ENCODE measurements around the gene MED15.

The MED15 gene

GRCh38 chr22:20511578-20512229 is 4.3 kb downstream of the MED15 start:
- ATAC-seq, result no peak

DNA sequence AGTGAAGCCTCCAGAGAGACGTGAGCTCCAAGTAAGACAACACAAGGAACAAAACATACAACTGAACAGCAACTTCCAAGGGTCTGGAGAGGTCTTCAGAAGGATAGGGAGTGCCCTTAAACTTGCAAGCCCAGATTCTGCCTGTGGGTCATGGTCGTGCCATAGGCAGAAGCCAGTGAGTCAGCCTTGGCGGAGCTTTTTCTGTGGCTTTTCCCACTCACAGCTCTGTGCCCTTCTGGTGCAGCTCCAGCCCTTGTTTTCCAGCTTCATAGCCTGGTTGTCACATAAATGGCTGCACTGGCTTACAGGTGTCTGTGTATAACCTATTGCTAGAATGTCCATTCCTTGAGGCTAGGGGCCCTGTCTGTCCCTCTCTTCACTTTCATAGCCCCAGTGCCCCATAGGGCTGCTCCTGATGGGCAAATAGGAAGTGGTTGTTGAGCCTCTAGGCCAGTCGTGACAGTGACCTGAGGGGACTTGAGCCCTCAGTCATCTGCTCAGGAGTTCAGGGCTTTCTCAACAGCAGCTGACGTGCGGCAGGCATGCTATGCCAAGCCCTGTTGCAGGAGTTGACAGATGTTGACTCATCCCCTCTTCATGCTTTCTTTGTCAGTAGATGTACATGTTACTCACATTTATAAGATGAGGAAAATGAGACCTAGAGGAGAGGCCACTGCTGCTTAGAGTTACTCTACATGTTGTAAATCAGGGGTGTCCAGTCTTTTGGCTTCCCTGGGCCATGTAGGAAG is 7.4 kb downstream of the MED15 start:
- ATAC-seq, result peak; percentile 69 to 78

GRCh38 chr22:20516399-20516798 is 9.0 kb downstream of the MED15 start:
- no peak for ATAC-seq

- no peak for ATAC-seq
Measured at GRCh38 chr22:20517422-20517821, 10.0 kb downstream of the MED15 start.

DNA sequence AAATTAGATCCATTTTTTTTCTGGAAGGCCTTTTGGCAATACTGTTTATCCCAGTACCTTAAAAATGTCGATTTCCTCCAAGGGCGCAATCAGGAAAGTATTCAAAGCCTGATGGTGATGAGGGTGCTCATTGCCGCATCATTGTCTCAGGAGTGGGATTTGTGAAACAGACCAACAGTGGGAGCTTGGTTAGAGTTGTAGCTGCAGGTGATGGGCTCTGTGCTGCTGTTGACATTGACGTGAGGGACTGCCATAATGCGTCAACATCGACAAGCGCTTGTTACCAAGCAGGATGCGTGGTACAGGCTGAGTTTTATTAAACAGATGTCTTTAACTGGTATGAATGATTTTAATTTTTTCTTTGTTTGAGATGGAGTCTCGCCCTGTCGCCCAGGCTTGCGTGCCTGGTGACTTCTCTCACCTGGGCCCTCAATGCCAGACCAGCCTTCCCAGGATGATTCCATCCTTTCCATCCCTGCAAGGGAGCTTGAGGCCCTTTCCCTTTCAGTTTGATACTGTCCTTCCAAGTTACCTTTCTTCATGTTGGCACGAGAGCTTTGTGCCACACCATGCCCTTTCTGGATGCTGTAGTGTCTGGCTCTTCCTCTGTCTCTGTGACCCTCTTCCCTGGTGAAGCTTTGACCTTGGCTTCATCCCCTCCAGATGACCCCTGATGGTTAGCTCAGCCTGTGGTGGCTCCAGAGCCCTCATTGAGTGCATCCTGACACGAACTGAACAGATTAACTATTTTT is 10.6 kb downstream of the MED15 start:
- no peak for ATAC-seq

GRCh38 chr22:20519558-20519957 is 12.1 kb downstream of the MED15 start:
- no peak for ATAC-seq

- ATAC-seq, result peak; percentile 86 to 90
Measured at GRCh38 chr22:20520093-20520511, 12.7 kb downstream of the MED15 start.

- peak in 1 of 2 donors; percentile 8 for ATAC-seq
Measured at GRCh38 chr22:20522134-20523004, 15.0 kb downstream of the MED15 start.

GRCh38 chr22:20523086-20523983 is 15.9 kb downstream of the MED15 start:
- peak in 1 of 2 donors; percentile 28 for ATAC-seq

DNA sequence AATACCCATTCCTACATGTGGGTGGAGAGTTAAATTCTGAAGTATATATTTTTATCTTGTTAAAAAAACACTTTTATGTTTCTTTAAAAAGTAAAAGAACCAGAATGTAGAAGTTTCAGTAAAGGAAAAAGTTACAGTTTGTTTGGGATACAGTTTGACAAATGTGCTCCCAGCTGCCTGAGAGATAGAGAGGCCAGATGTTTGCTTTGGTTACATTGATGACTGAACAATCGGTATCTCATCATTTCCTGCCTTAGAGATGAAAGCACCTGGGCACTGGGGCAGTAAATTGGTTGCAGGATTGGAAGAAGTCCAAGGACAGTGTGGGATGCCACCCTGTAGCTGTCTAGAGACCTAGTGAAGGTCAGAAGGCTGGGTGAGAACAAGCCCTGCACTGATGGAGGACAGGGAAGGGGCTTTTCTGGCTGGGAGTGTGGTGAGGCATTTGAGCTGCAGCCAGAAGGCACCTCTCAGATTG is 16.6 kb downstream of the MED15 start:
- ATAC-seq, result peak in 1 of 2 donors; percentile 11

DNA sequence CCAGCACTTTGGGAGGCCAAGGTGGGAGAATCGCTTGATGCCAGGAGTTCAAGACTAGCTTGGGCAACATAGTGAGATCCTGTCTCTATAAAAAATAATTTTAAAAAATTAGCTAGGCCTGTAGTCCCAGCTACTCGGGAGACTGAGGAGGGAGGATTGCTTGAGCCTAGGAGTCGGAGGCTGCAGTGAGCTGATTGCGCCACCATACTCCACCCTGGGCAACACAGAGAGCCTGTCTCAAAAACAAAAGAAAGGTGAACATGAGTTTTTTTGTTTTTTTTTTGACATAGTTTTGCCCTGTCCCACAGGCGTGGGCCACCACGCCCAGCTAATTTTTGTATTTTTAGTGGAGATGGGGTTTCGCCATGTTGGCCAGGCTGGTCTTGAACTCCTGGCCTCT is 17.6 kb downstream of the MED15 start:
- ATAC-seq, result no peak

GRCh38 chr22:20526305-20526627 is 18.9 kb downstream of the MED15 start:
- no peak for ATAC-seq

DNA sequence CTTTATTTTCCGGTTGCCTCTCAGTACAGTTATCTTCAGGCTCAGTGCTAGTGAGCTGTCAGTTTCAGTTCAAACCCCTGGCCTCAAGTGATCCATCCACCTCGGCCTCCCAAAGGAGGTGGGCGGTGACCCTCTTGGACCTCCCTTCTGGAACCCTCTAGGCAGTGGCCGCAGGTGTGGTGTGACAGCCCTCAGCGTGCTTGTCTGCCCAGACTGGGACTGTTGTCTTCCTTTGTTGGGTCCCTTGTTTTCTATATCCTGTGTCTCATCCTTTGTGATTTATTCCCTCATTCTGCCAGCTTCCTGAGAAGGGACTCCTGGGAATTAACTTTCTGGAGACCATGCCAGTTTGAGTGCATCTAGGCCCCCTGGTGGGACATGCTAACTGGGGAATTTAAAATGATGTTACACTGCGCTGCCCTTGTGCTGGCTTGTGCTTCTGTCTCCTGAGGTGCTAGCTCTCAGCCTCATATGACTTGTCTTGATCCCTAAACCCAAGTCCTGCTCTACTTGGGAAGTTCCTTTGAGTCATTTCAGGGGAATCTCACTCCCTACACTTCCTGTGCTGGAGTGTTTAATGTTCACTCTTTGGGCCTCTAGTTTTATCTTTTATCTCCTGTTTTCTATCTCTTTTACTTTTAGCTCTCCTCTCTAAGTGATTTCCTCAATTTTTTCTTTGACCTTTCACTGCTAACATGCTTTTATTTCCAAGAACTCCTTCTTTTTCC is 19.4 kb downstream of the MED15 start:
- no peak for ATAC-seq

DNA sequence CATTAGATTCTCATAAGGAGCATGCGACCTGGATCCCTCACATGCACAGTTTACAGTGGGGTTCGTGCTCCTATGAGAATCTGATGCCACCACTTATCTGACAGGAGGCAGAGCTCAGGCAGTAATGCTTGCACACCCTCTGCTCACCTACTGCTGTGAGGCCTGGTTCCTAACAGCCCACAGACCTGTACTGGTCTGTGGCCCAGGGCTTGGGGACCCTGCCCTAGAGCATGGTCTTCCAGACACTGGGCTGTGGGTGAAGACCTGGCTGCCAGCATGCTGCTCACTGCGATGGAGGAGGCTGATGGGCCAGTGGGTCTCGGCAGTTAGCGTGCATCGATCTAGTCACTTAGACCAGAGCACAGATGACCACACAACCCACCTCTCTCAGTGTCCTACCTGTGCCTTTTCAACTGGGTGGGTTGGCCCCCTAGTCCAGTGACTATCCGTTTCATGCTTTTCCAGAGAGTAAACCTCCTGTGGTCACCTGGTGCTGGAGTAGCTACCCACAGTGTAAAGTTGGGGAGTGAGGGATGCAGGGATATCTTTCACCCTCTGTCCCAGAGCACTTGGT is 21.1 kb downstream of the MED15 start:
- ATAC-seq, result no peak

- no peak for ATAC-seq
Measured at GRCh38 chr22:20530368-20531153, 23.2 kb downstream of the MED15 start.

GRCh38 chr22:20531154-20531403 is 23.7 kb downstream of the MED15 start:
- no peak for ATAC-seq

DNA sequence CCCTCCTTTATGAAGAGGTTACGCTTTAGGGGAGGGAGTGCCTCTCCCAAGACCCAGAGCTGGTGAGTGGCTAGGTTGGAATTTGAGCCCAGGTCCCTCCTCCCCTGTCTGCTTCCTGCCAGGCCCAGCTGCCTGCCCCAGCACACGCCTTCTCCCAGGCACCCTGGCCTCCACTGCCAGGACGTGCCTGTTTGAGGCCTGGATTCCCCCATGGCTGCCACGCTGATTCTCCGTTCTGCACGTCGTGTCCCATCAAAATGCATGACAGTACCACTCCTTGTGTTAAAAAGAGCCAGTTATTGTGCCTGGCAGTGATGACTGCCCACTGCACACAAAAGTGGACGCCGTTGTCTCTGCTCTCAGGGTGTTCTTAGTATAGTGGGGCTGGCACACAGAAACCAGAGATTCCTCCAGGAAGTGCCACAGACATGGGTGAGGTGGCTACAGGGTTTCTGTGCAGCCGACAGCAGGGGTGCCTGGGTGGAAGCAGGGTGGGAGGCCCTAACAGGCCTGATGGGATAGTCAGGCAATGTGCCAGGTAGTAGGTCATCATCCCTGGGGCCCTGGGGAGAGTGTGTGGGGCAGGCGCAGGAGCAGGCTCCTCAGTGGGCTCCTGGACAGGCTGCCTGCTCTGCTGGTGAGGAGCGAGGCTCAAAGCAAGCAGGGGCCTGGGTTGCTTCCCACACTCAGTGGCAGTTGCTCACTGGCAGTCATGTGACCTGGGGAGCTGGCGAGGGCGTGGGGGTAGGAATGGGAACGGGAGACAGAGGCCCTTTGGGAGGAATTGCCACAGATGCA is 24.2 kb downstream of the MED15 start:
- no peak for ATAC-seq

- ATAC-seq, result no peak
Measured at GRCh38 chr22:20532256-20532993, 25.0 kb downstream of the MED15 start.

Data from activated CD4-positive, CD25-positive, alpha-beta regulatory T cell treated with anti-CD3 and anti-CD28 coated beads, Interleukin-2, amount 50 U/mL, for 24 hours (primary cell).